ENCODE data around the gene MLST8.

Gene MLST8

GRCh38 chr16:2208772-2209171 is 3.5 kb downstream of the MLST8 start:
- DNase-seq (ENCODE audit: low spot score): no peak

GRCh38 chr16:2209258-2210008 is 4.2 kb downstream of the MLST8 start:
- DNase-seq (ENCODE audit: low spot score): no peak

GRCh38 chr16:2210009-2210332 is 4.7 kb downstream of the MLST8 start:
- no peak for DNase-seq (ENCODE audit: low spot score)

- no peak for DNase-seq (ENCODE audit: low spot score)
These were observed 5.4 kb downstream of the MLST8 start, which contains the start of gene BRICD5 for GRCh38 chr16:2210386-2211365. Gene BRICD5 (minus strand): TSS chr16:2210863. CDS start chr16:2210833, 30 bp downstream.

- no peak for DNase-seq (ENCODE audit: low spot score)
These were observed 6.7 kb downstream of the MLST8 start for GRCh38 chr16:2211923-2212347.

GRCh38 chr16:2212362-2213324 is 7.4 kb downstream of the MLST8 start:
- DNase-seq (ENCODE audit: low spot score): no peak

GRCh38 chr16:2213817-2214718 is 8.8 kb downstream of the MLST8 start:
- no peak for DNase-seq (ENCODE audit: low spot score)

- no peak for DNase-seq (ENCODE audit: low spot score)
These were observed 9.4 kb downstream of the MLST8 start, which contains the start of gene PGP for GRCh38 chr16:2214719-2214968. Gene PGP (minus strand): TSS chr16:2214840. CDS start chr16:2214777, 63 bp downstream.

GRCh38 chr16:2216330-2216729 is 11.1 kb downstream of the MLST8 start:
- no peak for DNase-seq (ENCODE audit: low spot score)

- DNase-seq (ENCODE audit: low spot score): peak; percentile 97
These were observed 18.1 kb downstream of the MLST8 start, which contains the start of gene E4F1 for GRCh38 chr16:2223221-2223941. Gene E4F1 (plus strand): TSS chr16:2223591. CDS start chr16:2223614, 23 bp downstream.

- DNase-seq (ENCODE audit: low spot score): no peak
These were observed 18.8 kb downstream of the MLST8 start for GRCh38 chr16:2223942-2224486.

GRCh38 chr16:2226245-2226793 is 21.1 kb downstream of the MLST8 start:
- DNase-seq (ENCODE audit: low spot score): no peak

- no peak for DNase-seq (ENCODE audit: low spot score)
These were observed 21.7 kb downstream of the MLST8 start for GRCh38 chr16:2226918-2227317.

GRCh38 chr16:2228161-2228824 is 23.0 kb downstream of the MLST8 start:
- DNase-seq (ENCODE audit: low spot score): no peak

- DNase-seq (ENCODE audit: low spot score): no peak
These were observed 23.8 kb downstream of the MLST8 start for GRCh38 chr16:2229091-2229490.

- no peak for DNase-seq (ENCODE audit: low spot score)
These were observed 24.5 kb downstream of the MLST8 start for GRCh38 chr16:2229632-2230250.

GRCh38 chr16:2230376-2230775 is 25.1 kb downstream of the MLST8 start:
- no peak for DNase-seq (ENCODE audit: low spot score)
